ENCODE results near the gene PTGS2. TPM values are rescaled to one million over a fixed set of nuclear protein-coding genes. Genes with fewer than 3 reads are reported as not detected.

Gene PTGS2
- total RNA-seq, 1 donor from 2014 or later = 2.8 TPM

GRCh38 chr1:186708694-186709097 lies 28.5 kb upstream of the PTGS2 start:
- H3K27me3 ChIP-seq (ENCODE audit: control insufficient read depth, insufficient read depth, low read length) = no peaks in the 10 kb centered on the region
- no peak overlapping the region for H3K4me3 ChIP-seq (ENCODE audit: low read depth, low read length)
- peak; percentile 5 for DNase-seq (ENCODE audit: low read depth)
- TF ChIP-seq, protein P1, sequence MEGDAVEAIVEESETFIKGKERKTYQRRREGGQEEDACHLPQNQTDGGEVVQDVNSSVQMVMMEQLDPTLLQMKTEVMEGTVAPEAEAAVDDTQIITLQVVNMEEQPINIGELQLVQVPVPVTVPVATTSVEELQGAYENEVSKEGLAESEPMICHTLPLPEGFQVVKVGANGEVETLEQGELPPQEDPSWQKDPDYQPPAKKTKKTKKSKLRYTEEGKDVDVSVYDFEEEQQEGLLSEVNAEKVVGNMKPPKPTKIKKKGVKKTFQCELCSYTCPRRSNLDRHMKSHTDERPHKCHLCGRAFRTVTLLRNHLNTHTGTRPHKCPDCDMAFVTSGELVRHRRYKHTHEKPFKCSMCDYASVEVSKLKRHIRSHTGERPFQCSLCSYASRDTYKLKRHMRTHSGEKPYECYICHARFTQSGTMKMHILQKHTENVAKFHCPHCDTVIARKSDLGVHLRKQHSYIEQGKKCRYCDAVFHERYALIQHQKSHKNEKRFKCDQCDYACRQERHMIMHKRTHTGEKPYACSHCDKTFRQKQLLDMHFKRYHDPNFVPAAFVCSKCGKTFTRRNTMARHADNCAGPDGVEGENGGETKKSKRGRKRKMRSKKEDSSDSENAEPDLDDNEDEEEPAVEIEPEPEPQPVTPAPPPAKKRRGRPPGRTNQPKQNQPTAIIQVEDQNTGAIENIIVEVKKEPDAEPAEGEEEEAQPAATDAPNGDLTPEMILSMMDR (IDR thresholded peaks at IDR 0.05; ENCODE audit: insufficient read depth, low read length, poor library complexity, severe bottlenecking) = no peak
- H3K36me3 ChIP-seq (ENCODE audit: control insufficient read depth, insufficient read depth, low read length) = no peaks in the 10 kb centered on the region

GRCh38 chr1:186703209-186703766 lies 23.1 kb upstream of the PTGS2 start:
- Histone ChIP-seq H3K4me3 (ENCODE audit: low read depth, low read length) (no peak overlapping the region), H3K36me3 (ENCODE audit: control insufficient read depth, insufficient read depth, low read length) (no peaks in the 10 kb centered on the region), H3K27me3 (ENCODE audit: control insufficient read depth, insufficient read depth, low read length) (no peaks in the 10 kb centered on the region)
- no peak for DNase-seq (ENCODE audit: low read depth)
- TF ChIP-seq, protein P1 (IDR thresholded peaks at IDR 0.05; ENCODE audit: insufficient read depth, low read length, poor library complexity, severe bottlenecking) = no peak

DNA sequence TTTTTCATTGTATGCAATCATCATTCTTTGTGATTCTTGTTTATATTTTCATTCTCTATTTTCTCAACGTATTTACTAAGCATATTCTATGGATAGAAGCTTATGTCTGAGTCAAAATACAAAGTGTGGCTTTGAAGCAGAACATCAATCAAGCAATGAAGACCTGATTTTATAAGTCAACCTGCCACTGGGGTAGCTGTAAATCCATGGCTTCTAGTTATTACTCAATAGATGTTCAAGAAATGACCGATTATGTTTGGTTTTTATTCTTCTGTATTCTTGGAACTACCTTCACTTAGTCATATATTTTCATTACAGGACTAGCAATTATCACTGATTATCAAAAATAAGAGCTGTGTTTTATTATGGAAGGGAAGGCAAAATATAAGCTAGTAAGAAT lies 20.5 kb upstream of the PTGS2 start:
- no peak for DNase-seq (ENCODE audit: low read depth)
- TF ChIP-seq, protein P1 (IDR thresholded peaks at IDR 0.05; ENCODE audit: insufficient read depth, low read length, poor library complexity, severe bottlenecking) = no peak

GRCh38 chr1:186699519-186699918 lies 19.3 kb upstream of the PTGS2 start:
- Histone ChIP-seq H3K4me3 (ENCODE audit: low read depth, low read length) (no peak overlapping the region), H3K36me3 (ENCODE audit: control insufficient read depth, insufficient read depth, low read length) (no peaks in the 10 kb centered on the region), H3K27me3 (ENCODE audit: control insufficient read depth, insufficient read depth, low read length) (no peaks in the 10 kb centered on the region)
- DNase-seq (ENCODE audit: low read depth) = no peak
- TF ChIP-seq, protein P1 (IDR thresholded peaks at IDR 0.05; ENCODE audit: insufficient read depth, low read length, poor library complexity, severe bottlenecking) = no peak

More for the DNA sequence above, 20.5 kb upstream of the PTGS2 start:
- H3K27me3 ChIP-seq (ENCODE audit: control insufficient read depth, insufficient read depth, low read length) = no peaks in the 10 kb centered on the region
- H3K4me3 ChIP-seq (ENCODE audit: low read depth, low read length) = no peak overlapping the region
- H3K36me3 ChIP-seq (ENCODE audit: control insufficient read depth, insufficient read depth, low read length) = no peaks in the 10 kb centered on the region

GRCh38 chr1:186689907-186690306 lies 9.7 kb upstream of the PTGS2 start:
- H3K27me3 ChIP-seq (ENCODE audit: control insufficient read depth, insufficient read depth, low read length) = no peaks in the 10 kb centered on the region
- TF ChIP-seq, protein P1 (IDR thresholded peaks at IDR 0.05; ENCODE audit: insufficient read depth, low read length, poor library complexity, severe bottlenecking) = no peak
- DNase-seq (ENCODE audit: low read depth) = no peak
- no peaks in the 10 kb centered on the region for H3K36me3 ChIP-seq (ENCODE audit: control insufficient read depth, insufficient read depth, low read length)
- H3K4me3 ChIP-seq (ENCODE audit: low read depth, low read length) = no peak overlapping the region

DNA sequence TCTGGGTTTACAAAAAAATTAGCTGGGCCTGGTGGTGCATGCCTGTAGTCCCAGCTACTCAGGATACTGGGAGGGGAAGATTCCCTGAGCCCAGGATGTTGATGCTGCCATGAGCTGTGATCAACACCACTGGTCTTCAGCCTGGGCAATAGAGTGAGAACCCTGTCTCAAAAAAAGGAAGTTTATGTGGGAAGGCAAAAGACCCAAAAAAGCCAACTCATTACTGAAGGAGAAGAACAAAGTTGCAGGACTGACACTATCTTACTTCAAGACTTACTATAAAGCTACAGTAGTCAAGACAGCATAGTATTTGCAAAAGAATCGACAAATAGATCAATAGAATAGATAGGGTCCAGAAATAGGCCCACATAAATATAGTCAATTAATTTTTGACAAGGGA lies 9.2 kb upstream of the PTGS2 start:
- no peak for DNase-seq (ENCODE audit: low read depth)
- Histone ChIP-seq H3K4me3 (ENCODE audit: low read depth, low read length) (no peak overlapping the region), H3K27me3 (ENCODE audit: control insufficient read depth, insufficient read depth, low read length) (no peaks in the 10 kb centered on the region), H3K36me3 (ENCODE audit: control insufficient read depth, insufficient read depth, low read length) (no peaks in the 10 kb centered on the region)
- TF ChIP-seq, protein P1 (IDR thresholded peaks at IDR 0.05; ENCODE audit: insufficient read depth, low read length, poor library complexity, severe bottlenecking) = no peak

Measured in kidney epithelial cell (primary cell).